ENCODE measurements around the gene CSRP2.

DNA sequence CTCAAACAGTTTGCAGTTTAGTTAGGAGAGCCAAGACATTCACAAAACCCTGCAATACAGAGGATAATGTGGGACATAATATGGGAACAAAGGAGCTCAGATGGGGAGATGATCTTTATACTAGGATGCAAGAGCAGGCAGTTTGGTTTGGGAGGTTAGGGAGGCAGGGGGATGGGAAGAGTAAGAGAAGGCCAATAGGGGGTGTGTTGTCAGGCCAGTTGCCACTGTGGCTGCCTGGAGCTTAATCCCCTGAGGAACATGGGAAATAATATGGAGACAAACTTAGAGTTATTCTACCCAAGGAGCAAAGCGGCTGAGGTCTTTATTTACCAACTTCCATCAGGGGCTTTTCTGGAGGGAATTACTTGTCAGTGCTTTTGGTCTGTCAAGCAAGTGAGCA, 10.0 kb upstream of the CSRP2 start:
- TF ChIP-seq POLR2A (IDR thresholded peaks at IDR 0.05) = no peak
- no peak for TF ChIP-seq POLR2AphosphoS5 (IDR thresholded peaks at IDR 0.05)

Data from suprapubic skin (tissue), 4 donors.